ENCODE results near the gene EXOSC5.
A peak's percentile ranks its signal among the peaks of the same experiment; 100 is the strongest.

The EXOSC5 gene

DNA sequence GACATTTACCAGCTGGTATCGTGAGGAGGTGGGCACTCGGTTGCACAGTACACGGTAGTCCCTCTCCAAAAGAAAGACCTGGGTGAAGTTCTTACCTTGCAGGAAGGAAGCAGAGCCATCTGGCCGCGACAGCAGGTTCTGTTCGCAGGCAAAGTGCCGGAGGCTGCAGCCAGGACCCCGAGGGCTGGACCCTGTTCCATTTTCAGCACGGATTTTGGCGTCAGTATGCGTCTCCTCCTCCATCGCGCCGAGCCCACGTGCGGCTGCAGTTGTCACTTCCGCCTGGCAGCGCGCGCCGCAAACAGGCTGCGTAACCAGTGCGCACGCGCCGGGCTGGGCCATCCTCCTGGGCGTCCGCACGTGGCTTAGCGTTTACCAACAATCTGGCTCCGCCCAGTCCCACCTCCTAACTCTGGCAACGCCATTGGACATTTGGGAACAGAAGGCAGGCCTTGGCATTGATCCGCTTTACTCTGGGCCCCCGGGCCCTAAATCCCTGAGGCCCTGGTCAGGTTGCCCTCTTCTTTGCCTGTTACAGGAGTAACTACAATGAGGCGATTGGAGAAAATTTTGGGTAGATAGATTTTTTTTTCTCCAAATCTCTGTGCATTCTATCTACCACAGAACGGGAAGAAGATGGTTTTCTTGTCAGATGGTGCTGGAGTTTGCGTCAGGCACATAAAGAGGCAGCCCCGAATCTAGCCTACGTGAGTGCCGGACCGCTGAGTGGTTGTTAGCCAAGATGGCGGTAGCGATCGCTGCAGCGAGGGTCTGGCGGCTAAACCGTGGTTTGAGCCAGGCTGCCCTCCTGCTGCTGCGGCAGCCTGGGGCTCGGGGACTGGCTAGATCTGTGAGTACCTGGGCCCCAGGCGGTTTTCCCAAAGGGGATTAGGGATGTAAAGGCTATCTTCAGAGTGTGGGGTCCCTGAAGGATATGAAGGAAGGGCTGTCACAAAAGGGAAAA, at the start of gene EXOSC5, which contains the start of gene BCKDHA:
Gene EXOSC5 (minus strand): TSS at position 274 of the 964 bp plus-strand sequence. CDS start 31 bp downstream, at position 243.
Gene BCKDHA (plus strand): TSS at position 733 of the 964 bp plus-strand sequence. CDS start 10 bp downstream, at position 743.
- TF ChIP-seq, protein P1, sequence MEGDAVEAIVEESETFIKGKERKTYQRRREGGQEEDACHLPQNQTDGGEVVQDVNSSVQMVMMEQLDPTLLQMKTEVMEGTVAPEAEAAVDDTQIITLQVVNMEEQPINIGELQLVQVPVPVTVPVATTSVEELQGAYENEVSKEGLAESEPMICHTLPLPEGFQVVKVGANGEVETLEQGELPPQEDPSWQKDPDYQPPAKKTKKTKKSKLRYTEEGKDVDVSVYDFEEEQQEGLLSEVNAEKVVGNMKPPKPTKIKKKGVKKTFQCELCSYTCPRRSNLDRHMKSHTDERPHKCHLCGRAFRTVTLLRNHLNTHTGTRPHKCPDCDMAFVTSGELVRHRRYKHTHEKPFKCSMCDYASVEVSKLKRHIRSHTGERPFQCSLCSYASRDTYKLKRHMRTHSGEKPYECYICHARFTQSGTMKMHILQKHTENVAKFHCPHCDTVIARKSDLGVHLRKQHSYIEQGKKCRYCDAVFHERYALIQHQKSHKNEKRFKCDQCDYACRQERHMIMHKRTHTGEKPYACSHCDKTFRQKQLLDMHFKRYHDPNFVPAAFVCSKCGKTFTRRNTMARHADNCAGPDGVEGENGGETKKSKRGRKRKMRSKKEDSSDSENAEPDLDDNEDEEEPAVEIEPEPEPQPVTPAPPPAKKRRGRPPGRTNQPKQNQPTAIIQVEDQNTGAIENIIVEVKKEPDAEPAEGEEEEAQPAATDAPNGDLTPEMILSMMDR (IDR thresholded peaks at IDR 0.05; ENCODE audit: low read length, missing control alignments), result no peak
- H3K4me3 ChIP-seq (replicated peaks; ENCODE audit: low read depth, low read length), result peak within 1 kb of the TSS; percentile 77
- DNase-seq (ENCODE audit: low read depth), result peak; percentile 100

- TF ChIP-seq, protein P1 (IDR thresholded peaks at IDR 0.05; ENCODE audit: low read length, missing control alignments), result no peak
These were observed 48.4 kb upstream of the EXOSC5 start for GRCh38 chr19:41445575-41445974.

DNA sequence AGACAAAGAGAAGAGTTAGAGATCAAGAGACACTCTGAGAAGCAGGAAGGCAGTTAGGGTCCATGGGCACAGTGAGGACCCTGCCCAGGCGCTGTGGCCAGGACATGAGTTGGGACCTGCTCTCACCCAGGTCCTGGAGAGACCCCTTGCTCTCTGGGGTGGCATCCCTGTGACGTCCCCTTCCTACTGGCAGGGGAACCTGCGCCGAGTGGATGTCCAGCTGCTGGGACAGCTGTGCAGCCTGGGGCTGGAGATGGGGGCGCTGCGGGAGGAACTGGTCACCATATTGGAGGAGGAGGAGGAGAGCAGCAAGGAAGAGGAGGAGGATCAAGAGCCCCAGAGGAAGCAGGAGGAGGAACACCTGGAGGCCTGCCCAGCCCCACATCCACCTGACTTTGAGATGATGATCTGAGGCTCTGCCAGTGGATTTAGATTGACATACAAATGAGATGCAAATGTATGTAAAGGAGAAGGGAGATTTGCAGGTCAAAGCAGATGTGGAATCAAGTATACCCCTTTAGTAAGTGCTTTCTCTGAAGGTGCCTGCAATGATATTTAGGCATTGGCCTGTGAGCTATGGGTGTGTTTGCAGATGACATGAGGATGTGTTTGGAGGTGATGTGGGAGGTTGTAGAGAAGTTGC, 46.8 kb upstream of the EXOSC5 start:
- no peak overlapping the region for H3K4me3 ChIP-seq (replicated peaks; ENCODE audit: low read depth, low read length)
- TF ChIP-seq, protein P1 (IDR thresholded peaks at IDR 0.05; ENCODE audit: low read length, missing control alignments), result no peak
- no peak for DNase-seq (ENCODE audit: low read depth)

More at GRCh38 chr19:41445575-41445974, 48.4 kb upstream of the EXOSC5 start:
- H3K4me3 ChIP-seq (replicated peaks; ENCODE audit: low read depth, low read length), result no peak overlapping the region
- DNase-seq (ENCODE audit: low read depth), result no peak

DNA sequence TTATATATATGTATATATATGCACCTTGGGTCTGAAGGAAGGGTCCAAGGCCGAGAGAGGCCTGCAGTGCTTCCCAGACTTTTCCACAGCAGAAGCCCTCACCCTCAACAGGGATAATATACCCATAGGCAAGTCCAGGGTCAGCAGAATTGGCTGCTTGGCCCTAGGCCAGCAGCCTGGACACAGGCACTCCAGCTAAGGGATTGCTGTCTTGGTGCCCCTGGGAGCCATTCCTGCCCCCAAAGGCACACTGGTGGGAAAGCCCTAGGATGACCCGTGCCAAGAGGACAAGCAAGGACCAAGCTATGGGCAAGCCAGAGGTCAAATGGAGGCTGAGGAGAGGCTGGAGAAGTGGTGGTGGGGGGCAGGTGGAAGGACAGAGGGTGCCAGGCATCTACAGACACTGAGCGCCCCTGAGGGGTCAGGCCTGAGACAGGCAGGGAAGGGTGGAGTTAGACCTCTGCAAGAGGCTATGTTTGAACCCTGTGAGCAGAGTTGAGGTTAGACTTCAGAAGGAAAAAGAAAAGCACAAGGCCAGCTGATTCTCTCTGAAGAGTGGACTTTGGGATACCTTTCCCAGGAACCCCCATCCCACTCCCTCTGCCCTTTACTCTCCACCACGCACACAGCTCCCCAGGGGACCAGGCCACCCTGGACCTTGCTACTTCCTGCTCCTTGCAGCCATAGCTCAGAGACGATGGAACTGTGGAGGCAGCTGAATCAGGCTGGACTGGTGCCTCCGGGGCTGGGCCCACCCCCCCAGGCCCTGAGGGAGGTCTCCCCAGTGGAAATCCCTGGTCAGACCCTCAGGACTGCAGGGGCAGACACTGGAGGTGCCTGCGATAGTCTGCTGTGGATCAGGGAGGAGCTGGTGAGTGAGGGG, 45.6 kb upstream of the EXOSC5 start, which contains the start of gene ERICH4:
Gene ERICH4 (plus strand): TSS at position 684 of the 883 bp plus-strand sequence. CDS start 14 bp downstream, at position 698.
- H3K4me3 ChIP-seq (replicated peaks; ENCODE audit: low read depth, low read length), result no peak within 1 kb of the TSS
- no peak for DNase-seq (ENCODE audit: low read depth)
- TF ChIP-seq, protein P1 (IDR thresholded peaks at IDR 0.05; ENCODE audit: low read length, missing control alignments), result no peak

- no peak for DNase-seq (ENCODE audit: low read depth)
These were observed 44.3 kb upstream of the EXOSC5 start for GRCh38 chr19:41441321-41441945.

More at GRCh38 chr19:41441321-41441945, 44.3 kb upstream of the EXOSC5 start:
- TF ChIP-seq, protein P1 (IDR thresholded peaks at IDR 0.05; ENCODE audit: low read length, missing control alignments), result no peak
- H3K4me3 ChIP-seq (replicated peaks; ENCODE audit: low read depth, low read length), result no peak overlapping the region

Data from fibroblast of pulmonary artery (primary cell).